ENCODE results near the gene FXYD1.

The FXYD1 gene

GRCh38 chr19:35156673-35157014 is 18.0 kb downstream of the FXYD1 start:
- Histone ChIP-seq H3K27me3 (ENCODE audit: insufficient read depth, poor library complexity, severe bottlenecking) (no peaks in the 10 kb centered on the region), H3K4me3 (ENCODE audit: severe bottlenecking) (no peak overlapping the region), H3K4me1 (ENCODE audit: insufficient read depth, poor library complexity, severe bottlenecking) (no peaks in the 10 kb centered on the region), H3K27ac (ENCODE audit: poor library complexity, severe bottlenecking) (no peak overlapping the region), H3K9me3 (ENCODE audit: severe bottlenecking) (no peaks in the 10 kb centered on the region), H3K36me3 (ENCODE audit: low read depth) (peaks cover 54% of the 10 kb centered on the region)
- TF ChIP-seq CTCF (IDR thresholded peaks at IDR 0.05; ENCODE audit: poor library complexity, severe bottlenecking), result no peak
- no peak for DNase-seq (ENCODE audit: low spot score)
- ATAC-seq (ENCODE audit: low read depth), result no peak

- ATAC-seq (ENCODE audit: low read depth) (no peak), DNase-seq (ENCODE audit: low spot score) (no peak)
- Histone ChIP-seq H3K36me3 (ENCODE audit: low read depth) (peaks cover 62% of the 10 kb centered on the region), H3K4me3 (ENCODE audit: severe bottlenecking) (no peak overlapping the region), H3K27me3 (ENCODE audit: insufficient read depth, poor library complexity, severe bottlenecking) (no peaks in the 10 kb centered on the region), H3K27ac (ENCODE audit: poor library complexity, severe bottlenecking) (no peak overlapping the region), H3K4me1 (ENCODE audit: insufficient read depth, poor library complexity, severe bottlenecking) (no peaks in the 10 kb centered on the region), H3K9me3 (ENCODE audit: severe bottlenecking) (peaks cover 2% of the 10 kb centered on the region)
- TF ChIP-seq CTCF (IDR thresholded peaks at IDR 0.05; ENCODE audit: poor library complexity, severe bottlenecking), result no peak
These were observed 18.8 kb downstream of the FXYD1 start for GRCh38 chr19:35157431-35157830.

GRCh38 chr19:35159606-35160005 is 21.0 kb downstream of the FXYD1 start:
- Histone ChIP-seq H3K27ac (ENCODE audit: poor library complexity, severe bottlenecking) (no peak overlapping the region), H3K4me1 (ENCODE audit: insufficient read depth, poor library complexity, severe bottlenecking) (no peaks in the 10 kb centered on the region), H3K27me3 (ENCODE audit: insufficient read depth, poor library complexity, severe bottlenecking) (no peaks in the 10 kb centered on the region), H3K4me3 (ENCODE audit: severe bottlenecking) (no peak overlapping the region), H3K9me3 (ENCODE audit: severe bottlenecking) (peaks cover 6% of the 10 kb centered on the region), H3K36me3 (ENCODE audit: low read depth) (peaks cover 82% of the 10 kb centered on the region)
- ATAC-seq (ENCODE audit: low read depth) (no peak), DNase-seq (ENCODE audit: low spot score) (no peak)
- no peak for TF ChIP-seq CTCF (IDR thresholded peaks at IDR 0.05; ENCODE audit: poor library complexity, severe bottlenecking)

- H3K36me3 ChIP-seq (ENCODE audit: low read depth), result peaks cover 94% of the 10 kb centered on the region
- H3K4me1 ChIP-seq (ENCODE audit: insufficient read depth, poor library complexity, severe bottlenecking), result no peaks in the 10 kb centered on the region
- peaks cover 6% of the 10 kb centered on the region for H3K9me3 ChIP-seq (ENCODE audit: severe bottlenecking)
- no peak overlapping the region for H3K27ac ChIP-seq (ENCODE audit: poor library complexity, severe bottlenecking)
- no peaks in the 10 kb centered on the region for H3K27me3 ChIP-seq (ENCODE audit: insufficient read depth, poor library complexity, severe bottlenecking)
- TF ChIP-seq CTCF (IDR thresholded peaks at IDR 0.05; ENCODE audit: poor library complexity, severe bottlenecking), result no peak
- H3K4me3 ChIP-seq (ENCODE audit: severe bottlenecking), result no peak overlapping the region
- no peak for ATAC-seq (ENCODE audit: low read depth)
- no peak for DNase-seq (ENCODE audit: low spot score)
These were observed 22.2 kb downstream of the FXYD1 start for GRCh38 chr19:35160629-35161433.

- H3K4me3 ChIP-seq (ENCODE audit: severe bottlenecking), result no peak overlapping the region
- ATAC-seq (ENCODE audit: low read depth), result no peak
- no peaks in the 10 kb centered on the region for H3K27me3 ChIP-seq (ENCODE audit: insufficient read depth, poor library complexity, severe bottlenecking)
- peaks cover 97% of the 10 kb centered on the region for H3K36me3 ChIP-seq (ENCODE audit: low read depth)
- no peaks in the 10 kb centered on the region for H3K4me1 ChIP-seq (ENCODE audit: insufficient read depth, poor library complexity, severe bottlenecking)
- H3K27ac ChIP-seq (ENCODE audit: poor library complexity, severe bottlenecking), result no peak overlapping the region
- H3K9me3 ChIP-seq (ENCODE audit: severe bottlenecking), result peaks cover 6% of the 10 kb centered on the region
- no peak for TF ChIP-seq CTCF (IDR thresholded peaks at IDR 0.05; ENCODE audit: poor library complexity, severe bottlenecking)
- DNase-seq (ENCODE audit: low spot score), result no peak
These were observed 22.8 kb downstream of the FXYD1 start for GRCh38 chr19:35161434-35161743.
